Measurements from ENCODE around the gene FOSL2. TPM values are rescaled to one million over a fixed set of nuclear protein-coding genes. Genes with fewer than 3 reads are reported as not detected.

The FOSL2 gene
- total RNA-seq, 1 donor from 2014 or later = 213 TPM

DNA sequence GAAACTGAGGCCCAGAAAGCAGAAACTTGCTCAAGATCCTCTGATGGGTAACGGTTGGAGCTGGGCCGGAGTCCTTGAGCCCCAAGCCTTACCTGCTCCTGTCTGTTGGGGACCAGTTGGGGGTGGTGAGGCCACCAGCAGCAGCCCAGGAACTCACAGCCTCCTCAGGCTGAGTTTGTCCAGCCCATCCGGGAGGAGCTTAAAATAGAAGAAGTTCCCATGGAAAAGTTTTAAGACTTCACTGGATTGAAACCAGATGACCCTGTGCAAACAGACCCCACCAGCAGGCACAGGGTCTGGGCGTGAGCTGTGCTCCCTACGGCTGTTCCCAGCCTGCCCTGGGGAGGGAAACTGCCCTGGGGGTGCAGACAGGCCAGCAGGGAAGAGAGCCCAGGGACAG lies 40.6 kb upstream of the FOSL2 start:
- H3K4me3 ChIP-seq = no peak overlapping the region
- H3K9me3 ChIP-seq = no peaks in the 10 kb centered on the region
- H3K36me3 ChIP-seq = no peaks in the 10 kb centered on the region
- TF ChIP-seq CTCF (IDR thresholded peaks at IDR 0.05) (no peak), POLR2A (IDR thresholded peaks at IDR 0.05) (no peak), POLR2AphosphoS5 (IDR thresholded peaks at IDR 0.05; ENCODE audit: insufficient read depth in 1 of 2, low read depth in 1 of 2) (peak in 1 of 2 donors; percentile 34)
- DNase-seq (ENCODE audit: extremely low spot score in 2 of 2) = no peak
- no peaks in the 10 kb centered on the region for H3K27me3 ChIP-seq
- H3K4me1 ChIP-seq = peaks cover 52% of the 10 kb centered on the region
- intact Hi-C loops (cut with DNase I) = no loop called here
- H3K27ac ChIP-seq = peak overlapping the region; percentile 70

DNA sequence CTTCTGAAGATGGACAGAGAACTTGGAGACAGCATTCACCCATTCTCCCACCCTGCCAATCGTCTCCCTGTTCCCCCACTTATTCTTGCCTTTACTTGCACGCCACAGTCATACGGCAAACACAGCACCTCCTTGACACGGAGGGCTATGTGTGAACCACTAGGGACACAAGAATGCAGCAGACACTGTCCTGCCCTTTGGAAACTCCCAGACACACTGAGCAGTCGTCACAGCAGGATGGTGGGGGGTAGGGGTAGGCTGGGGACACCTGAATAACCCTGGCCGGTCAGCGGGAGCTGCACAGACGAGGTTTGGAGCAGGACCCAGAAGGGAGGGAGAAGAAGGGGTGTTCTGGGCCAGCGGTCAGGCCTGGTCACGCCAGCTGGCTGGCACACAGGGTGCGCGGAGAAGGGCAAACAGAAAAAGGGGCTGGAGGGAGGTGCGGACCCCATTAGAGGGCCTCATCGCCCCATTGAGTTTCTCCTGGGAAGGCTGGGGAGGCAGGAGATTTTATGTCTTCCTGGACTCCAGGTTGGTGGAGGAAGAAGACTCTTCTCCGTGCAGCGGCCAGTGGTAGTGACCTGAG lies 40.0 kb upstream of the FOSL2 start:
- H3K36me3 ChIP-seq = no peaks in the 10 kb centered on the region
- no peak for DNase-seq (ENCODE audit: extremely low spot score in 2 of 2)
- H3K9me3 ChIP-seq = no peaks in the 10 kb centered on the region
- no peak overlapping the region for H3K4me3 ChIP-seq
- H3K4me1 ChIP-seq = peaks cover 46% of the 10 kb centered on the region
- H3K27ac ChIP-seq = peak overlapping the region; percentile 70
- H3K27me3 ChIP-seq = no peaks in the 10 kb centered on the region
- intact Hi-C loops (cut with DNase I) = no loop called here
- TF ChIP-seq POLR2A (IDR thresholded peaks at IDR 0.05) (no peak), POLR2AphosphoS5 (IDR thresholded peaks at IDR 0.05; ENCODE audit: insufficient read depth in 1 of 2, low read depth in 1 of 2) (no peak), CTCF (IDR thresholded peaks at IDR 0.05) (no peak)

- no peaks in the 10 kb centered on the region for H3K36me3 ChIP-seq
- no peak overlapping the region for H3K4me3 ChIP-seq
- intact Hi-C loops (cut with DNase I) = no loop called here
- peak overlapping the region; percentile 91 for H3K27ac ChIP-seq
- no peak for DNase-seq (ENCODE audit: extremely low spot score in 2 of 2)
- peaks cover 54% of the 10 kb centered on the region for H3K4me1 ChIP-seq
- TF ChIP-seq POLR2A (IDR thresholded peaks at IDR 0.05) (no peak), CTCF (IDR thresholded peaks at IDR 0.05) (no peak), POLR2AphosphoS5 (IDR thresholded peaks at IDR 0.05; ENCODE audit: insufficient read depth in 1 of 2, low read depth in 1 of 2) (no peak)
- no peaks in the 10 kb centered on the region for H3K27me3 ChIP-seq
- no peaks in the 10 kb centered on the region for H3K9me3 ChIP-seq
Observed at GRCh38 chr2:28354920-28355520, 37.6 kb upstream of the FOSL2 start.

DNA sequence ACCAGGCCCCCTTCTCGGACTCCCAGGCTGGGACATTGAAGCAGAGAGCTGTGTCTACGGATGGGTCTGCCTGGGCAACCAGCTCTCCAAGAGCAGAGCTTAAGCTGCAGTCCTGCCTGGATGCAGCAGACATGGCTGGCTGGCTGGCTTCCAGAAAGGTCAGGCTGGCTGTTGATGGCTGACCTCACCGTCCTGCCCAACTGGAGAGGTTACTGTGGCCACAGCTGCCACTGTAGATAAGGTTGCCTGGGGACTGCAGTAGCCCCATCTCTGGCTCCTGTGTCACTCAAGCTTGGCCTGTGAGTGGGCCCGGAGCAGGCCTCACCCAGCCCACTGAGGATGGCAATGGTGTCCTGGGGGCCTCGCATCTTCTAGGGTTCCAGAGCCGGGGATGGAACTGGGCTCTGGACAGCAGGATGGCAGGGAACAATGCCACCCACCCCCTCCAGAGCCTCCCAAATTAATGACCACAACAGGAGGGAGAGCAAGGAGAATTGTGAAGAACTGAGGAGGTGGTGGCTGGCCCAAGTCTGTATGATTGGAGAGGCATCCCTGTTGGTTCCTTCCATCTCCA lies 37.0 kb upstream of the FOSL2 start:
- no peak for TF ChIP-seq POLR2A (IDR thresholded peaks at IDR 0.05)
- no peak for TF ChIP-seq POLR2AphosphoS5 (IDR thresholded peaks at IDR 0.05; ENCODE audit: insufficient read depth in 1 of 2, low read depth in 1 of 2)
- no peak for TF ChIP-seq CTCF (IDR thresholded peaks at IDR 0.05)
- no peak overlapping the region for H3K4me3 ChIP-seq
- H3K27ac ChIP-seq = peak overlapping the region; percentile 91
- H3K9me3 ChIP-seq = no peaks in the 10 kb centered on the region
- H3K27me3 ChIP-seq = no peaks in the 10 kb centered on the region
- intact Hi-C loops (cut with DNase I) = no loop called here
- H3K4me1 ChIP-seq = peaks cover 60% of the 10 kb centered on the region
- H3K36me3 ChIP-seq = no peaks in the 10 kb centered on the region
- no peak for DNase-seq (ENCODE audit: extremely low spot score in 2 of 2)

All from vagina (tissue), 2 donors.